ENCODE data around the gene TSPAN19.

GRCh38 chr12:85000729-85001128 is 35.3 kb downstream of the TSPAN19 start:
- TF ChIP-seq BRCA1 (IDR thresholded peaks at IDR 0.05) (no peak), BRCA1 (CRISPR knock-in tag; IDR thresholded peaks at IDR 0.05) (no peak), MAX (CRISPR knock-in tag; IDR thresholded peaks at IDR 0.05) (no peak), ATF4 (CRISPR knock-in tag; IDR thresholded peaks at IDR 0.05) (no peak), ARID1B (IDR thresholded peaks at IDR 0.05) (no peak), MEIS2 (IDR thresholded peaks at IDR 0.05; ENCODE audit: partially characterized antibody) (no peak), NFE2 (IDR thresholded peaks at IDR 0.05; ENCODE audit: low read depth) (no peak), SIN3A (IDR thresholded peaks at IDR 0.05; ENCODE audit: borderline replicate concordance in 2 of 2, control insufficient read depth in 1 of 2, low read depth in 2 of 2, low read length in 2 of 2) (no peak), ZNF24 (IDR thresholded peaks at IDR 0.05) (no peak), CREB1 (IDR thresholded peaks at IDR 0.05) (no peak), CREB1 (CRISPR knock-in tag; IDR thresholded peaks at IDR 0.05) (no peak), ZNF232 (CRISPR knock-in tag; IDR thresholded peaks at IDR 0.05) (no peak), ZNF384 (IDR thresholded peaks at IDR 0.05; ENCODE audit: low read depth, low read length) (no peak), GABPB1 (CRISPR knock-in tag; IDR thresholded peaks at IDR 0.05) (no peak)
- TF ChIP-seq, protein P1, sequence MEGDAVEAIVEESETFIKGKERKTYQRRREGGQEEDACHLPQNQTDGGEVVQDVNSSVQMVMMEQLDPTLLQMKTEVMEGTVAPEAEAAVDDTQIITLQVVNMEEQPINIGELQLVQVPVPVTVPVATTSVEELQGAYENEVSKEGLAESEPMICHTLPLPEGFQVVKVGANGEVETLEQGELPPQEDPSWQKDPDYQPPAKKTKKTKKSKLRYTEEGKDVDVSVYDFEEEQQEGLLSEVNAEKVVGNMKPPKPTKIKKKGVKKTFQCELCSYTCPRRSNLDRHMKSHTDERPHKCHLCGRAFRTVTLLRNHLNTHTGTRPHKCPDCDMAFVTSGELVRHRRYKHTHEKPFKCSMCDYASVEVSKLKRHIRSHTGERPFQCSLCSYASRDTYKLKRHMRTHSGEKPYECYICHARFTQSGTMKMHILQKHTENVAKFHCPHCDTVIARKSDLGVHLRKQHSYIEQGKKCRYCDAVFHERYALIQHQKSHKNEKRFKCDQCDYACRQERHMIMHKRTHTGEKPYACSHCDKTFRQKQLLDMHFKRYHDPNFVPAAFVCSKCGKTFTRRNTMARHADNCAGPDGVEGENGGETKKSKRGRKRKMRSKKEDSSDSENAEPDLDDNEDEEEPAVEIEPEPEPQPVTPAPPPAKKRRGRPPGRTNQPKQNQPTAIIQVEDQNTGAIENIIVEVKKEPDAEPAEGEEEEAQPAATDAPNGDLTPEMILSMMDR (IDR thresholded peaks at IDR 0.05 in 2 of 3, conservative IDR thresholded peaks at IDR 0.05 in 1 of 3; ENCODE audit: insufficient read depth in 2 of 3, low read depth in 1 of 3, low read length in 3 of 3) = no peak
- TF ChIP-seq, protein P2, sequence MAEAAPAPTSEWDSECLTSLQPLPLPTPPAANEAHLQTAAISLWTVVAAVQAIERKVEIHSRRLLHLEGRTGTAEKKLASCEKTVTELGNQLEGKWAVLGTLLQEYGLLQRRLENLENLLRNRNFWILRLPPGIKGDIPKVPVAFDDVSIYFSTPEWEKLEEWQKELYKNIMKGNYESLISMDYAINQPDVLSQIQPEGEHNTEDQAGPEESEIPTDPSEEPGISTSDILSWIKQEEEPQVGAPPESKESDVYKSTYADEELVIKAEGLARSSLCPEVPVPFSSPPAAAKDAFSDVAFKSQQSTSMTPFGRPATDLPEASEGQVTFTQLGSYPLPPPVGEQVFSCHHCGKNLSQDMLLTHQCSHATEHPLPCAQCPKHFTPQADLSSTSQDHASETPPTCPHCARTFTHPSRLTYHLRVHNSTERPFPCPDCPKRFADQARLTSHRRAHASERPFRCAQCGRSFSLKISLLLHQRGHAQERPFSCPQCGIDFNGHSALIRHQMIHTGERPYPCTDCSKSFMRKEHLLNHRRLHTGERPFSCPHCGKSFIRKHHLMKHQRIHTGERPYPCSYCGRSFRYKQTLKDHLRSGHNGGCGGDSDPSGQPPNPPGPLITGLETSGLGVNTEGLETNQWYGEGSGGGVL (CRISPR knock-in tag; IDR thresholded peaks at IDR 0.05) = no peak

Data from K562 (cell line).